ENCODE measurements around the gene C1orf56.

C1orf56 gene

DNA sequence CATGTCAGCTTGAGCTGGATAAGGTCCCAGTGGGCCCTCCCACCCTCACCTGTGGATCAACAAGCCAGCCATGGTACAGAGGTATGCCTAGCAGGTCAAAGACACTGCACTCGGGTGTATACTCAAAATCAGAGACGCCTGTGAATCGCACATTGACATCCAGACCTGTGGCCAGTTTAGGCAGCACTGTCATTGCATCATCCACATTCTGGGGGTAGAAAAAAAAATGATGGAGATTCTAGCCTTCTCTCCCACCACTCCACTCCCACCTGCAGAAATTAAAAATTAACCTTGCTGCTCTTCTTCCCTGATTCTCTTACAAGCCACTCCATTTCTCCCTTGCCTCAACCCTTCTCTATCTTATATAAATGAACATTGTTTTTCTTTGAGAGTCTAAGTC lies 47.1 kb upstream of the C1orf56 start:
- H3K27me3 ChIP-seq (ENCODE audit: control insufficient read depth, insufficient read depth, low read length) = no peaks in the 10 kb centered on the region
- no peaks in the 10 kb centered on the region for H3K9me3 ChIP-seq (ENCODE audit: control insufficient read depth, low read length)
- H2AFZ ChIP-seq = no peak overlapping the region
- no peak overlapping the region for H3K4me3 ChIP-seq (ENCODE audit: low read depth, low read length)
- no peak overlapping the region for H3K27ac ChIP-seq
- peaks cover 5% of the 10 kb centered on the region for H3K79me2 ChIP-seq
- no peaks in the 10 kb centered on the region for H3K4me1 ChIP-seq
- no peak for TF ChIP-seq CTCF (IDR thresholded peaks at IDR 0.05)
- no peak overlapping the region for H3K4me2 ChIP-seq (ENCODE audit: low read length)
- no peak overlapping the region for H3K9ac ChIP-seq
- no peaks in the 10 kb centered on the region for H3K36me3 ChIP-seq (ENCODE audit: control insufficient read depth, insufficient read depth, low read length)

DNA sequence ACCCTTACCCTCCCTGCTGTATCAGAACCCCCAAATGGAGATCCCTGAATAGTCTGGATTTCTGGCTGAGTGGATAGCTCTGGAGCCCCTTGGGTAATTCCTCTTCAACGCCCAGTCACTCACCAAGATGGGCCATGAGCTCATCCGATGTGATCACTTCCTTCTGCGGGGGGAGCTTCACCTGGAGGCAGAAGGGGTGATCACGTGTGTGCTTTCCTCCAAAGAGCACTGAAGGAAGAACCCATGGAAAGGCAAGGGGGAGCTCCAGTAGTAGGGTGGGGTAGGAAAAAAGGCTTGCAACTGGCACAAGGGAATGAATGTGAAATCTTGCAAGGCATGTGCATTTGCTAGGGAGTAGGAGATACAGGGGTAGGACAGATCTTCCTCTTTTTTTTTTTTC lies 45.9 kb upstream of the C1orf56 start:
- Histone ChIP-seq H3K4me1 (no peaks in the 10 kb centered on the region), H3K36me3 (ENCODE audit: control insufficient read depth, insufficient read depth, low read length) (no peaks in the 10 kb centered on the region), H3K4me2 (ENCODE audit: low read length) (no peak overlapping the region), H3K9ac (no peak overlapping the region), H3K9me3 (ENCODE audit: control insufficient read depth, low read length) (no peaks in the 10 kb centered on the region), H3K79me2 (peaks cover 5% of the 10 kb centered on the region), H3K27ac (no peak overlapping the region), H2AFZ (no peak overlapping the region), H3K27me3 (ENCODE audit: control insufficient read depth, insufficient read depth, low read length) (no peaks in the 10 kb centered on the region), H3K4me3 (ENCODE audit: low read depth, low read length) (no peak overlapping the region)
- no peak for TF ChIP-seq CTCF (IDR thresholded peaks at IDR 0.05)

- H3K9ac ChIP-seq = no peak overlapping the region
- no peaks in the 10 kb centered on the region for H3K27me3 ChIP-seq (ENCODE audit: control insufficient read depth, insufficient read depth, low read length)
- peaks cover 2% of the 10 kb centered on the region for H3K4me1 ChIP-seq
- H3K4me2 ChIP-seq (ENCODE audit: low read length) = peak overlapping the region; percentile 13
- H3K27ac ChIP-seq = no peak overlapping the region
- no peaks in the 10 kb centered on the region for H3K9me3 ChIP-seq (ENCODE audit: control insufficient read depth, low read length)
- no peak overlapping the region for H2AFZ ChIP-seq
- peaks cover 5% of the 10 kb centered on the region for H3K79me2 ChIP-seq
- no peak for TF ChIP-seq CTCF (IDR thresholded peaks at IDR 0.05)
- H3K4me3 ChIP-seq (ENCODE audit: low read depth, low read length) = no peak overlapping the region
- H3K36me3 ChIP-seq (ENCODE audit: control insufficient read depth, insufficient read depth, low read length) = no peaks in the 10 kb centered on the region
Measured at GRCh38 chr1:151002051-151002450, 45.5 kb upstream of the C1orf56 start.

DNA sequence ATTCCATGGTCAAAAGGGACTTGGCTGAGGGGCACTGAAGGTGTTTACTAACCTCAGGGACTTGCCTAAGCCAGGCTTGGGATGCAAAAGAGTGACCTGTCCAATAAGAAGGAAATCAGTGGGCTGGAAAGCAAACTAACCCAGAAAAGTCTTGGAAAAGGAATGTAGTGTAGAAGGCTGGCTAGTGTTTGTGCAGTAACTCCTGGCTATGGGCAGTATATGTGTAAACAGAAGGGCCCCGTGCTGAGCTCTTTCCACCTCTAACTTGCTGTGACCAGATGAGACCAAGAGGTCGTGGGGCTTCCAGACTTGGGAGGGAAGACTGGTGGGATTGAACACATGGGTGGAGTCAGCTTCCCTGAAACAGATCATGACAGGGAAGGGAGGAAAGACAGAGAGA lies 44.9 kb upstream of the C1orf56 start:
- Histone ChIP-seq H3K9ac (no peak overlapping the region), H3K4me3 (ENCODE audit: low read depth, low read length) (no peak overlapping the region)

More for the DNA sequence above, 44.9 kb upstream of the C1orf56 start:
- Histone ChIP-seq H3K79me2 (peaks cover 5% of the 10 kb centered on the region), H3K9me3 (ENCODE audit: control insufficient read depth, low read length) (no peaks in the 10 kb centered on the region), H3K4me1 (peaks cover 8% of the 10 kb centered on the region), H3K4me2 (ENCODE audit: low read length) (peak overlapping the region; percentile 13), H3K27ac (no peak overlapping the region), H3K36me3 (ENCODE audit: control insufficient read depth, insufficient read depth, low read length) (no peaks in the 10 kb centered on the region), H3K27me3 (ENCODE audit: control insufficient read depth, insufficient read depth, low read length) (no peaks in the 10 kb centered on the region), H2AFZ (no peak overlapping the region)
- no peak for TF ChIP-seq CTCF (IDR thresholded peaks at IDR 0.05)

Data from parathyroid adenoma (tissue), 2 donors.